ENCODE results near the gene YIF1B. TPM values are rescaled to one million over a fixed set of nuclear protein-coding genes. Genes with fewer than 3 reads are reported as not detected.

YIF1B gene
- total and polyA plus RNA-seq, 2 experiments from 2014 or later, result 82.8 to 106 TPM

DNA sequence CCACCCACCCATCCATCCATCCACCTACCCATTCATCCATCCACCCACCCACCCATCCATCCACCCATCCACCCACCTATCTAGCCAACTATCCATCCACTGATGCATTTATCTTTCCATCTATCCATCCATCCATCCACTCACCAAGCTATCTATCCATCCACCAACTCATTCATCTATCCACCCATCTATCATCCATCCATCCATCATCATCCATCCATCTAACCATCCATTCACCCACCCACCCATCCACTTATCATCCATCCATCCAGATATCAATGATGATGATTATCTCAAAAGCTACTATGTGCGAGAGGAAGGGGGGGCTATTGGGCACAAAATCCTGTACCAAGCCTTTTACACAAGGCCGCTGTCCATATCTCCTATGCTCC lies 5.5 kb downstream of the YIF1B start:
- Mint-ChIP-seq H3K27me3 (ENCODE audit: insufficient read depth, low read depth, poor library complexity) (peaks cover 19% of the 10 kb centered on the region), H3K36me3 (ENCODE audit: low read depth) (peaks cover 6% of the 10 kb centered on the region; the same call in 2 of the 3 replicates), H3K27ac (no peak overlapping the region), H3K4me3 (no peak overlapping the region; the same call in 2 of the 3 replicates), H3K9me3 (no peaks in the 10 kb centered on the region; the same call in 2 of the 3 replicates), H3K4me1 (peaks cover 9% of the 10 kb centered on the region)
- Histone ChIP-seq H3K27ac (ENCODE audit: low read depth) (no peak overlapping the region), H3K4me3 (no peak overlapping the region), H3K27me3 (ENCODE audit: insufficient read depth) (no peaks in the 10 kb centered on the region), H3K4me1 (ENCODE audit: insufficient read depth) (peaks cover 9% of the 10 kb centered on the region), H2AFZ (no peak overlapping the region), H3F3A (replicated peaks; ENCODE audit: low read depth) (peaks cover 8% of the 10 kb centered on the region), H3K9me2 (ENCODE audit: insufficient read depth) (no peaks in the 10 kb centered on the region), H3K79me2 (replicated peaks; ENCODE audit: insufficient read depth) (peaks cover 14% of the 10 kb centered on the region; the same call in 1 of the 2 replicates), H3K4me2 (no peak overlapping the region), H4K20me1 (replicated peaks; ENCODE audit: insufficient read depth) (peaks cover 6% of the 10 kb centered on the region), H3K36me3 (ENCODE audit: insufficient read depth) (0 out of 2 replicates have a peak, but pooled peaks cover 3% of the 10 kb centered on the region)
- ATAC-seq, result no peak
- no peak for DNase-seq (ENCODE audit: low spot score)
- TF ChIP-seq, protein P1, sequence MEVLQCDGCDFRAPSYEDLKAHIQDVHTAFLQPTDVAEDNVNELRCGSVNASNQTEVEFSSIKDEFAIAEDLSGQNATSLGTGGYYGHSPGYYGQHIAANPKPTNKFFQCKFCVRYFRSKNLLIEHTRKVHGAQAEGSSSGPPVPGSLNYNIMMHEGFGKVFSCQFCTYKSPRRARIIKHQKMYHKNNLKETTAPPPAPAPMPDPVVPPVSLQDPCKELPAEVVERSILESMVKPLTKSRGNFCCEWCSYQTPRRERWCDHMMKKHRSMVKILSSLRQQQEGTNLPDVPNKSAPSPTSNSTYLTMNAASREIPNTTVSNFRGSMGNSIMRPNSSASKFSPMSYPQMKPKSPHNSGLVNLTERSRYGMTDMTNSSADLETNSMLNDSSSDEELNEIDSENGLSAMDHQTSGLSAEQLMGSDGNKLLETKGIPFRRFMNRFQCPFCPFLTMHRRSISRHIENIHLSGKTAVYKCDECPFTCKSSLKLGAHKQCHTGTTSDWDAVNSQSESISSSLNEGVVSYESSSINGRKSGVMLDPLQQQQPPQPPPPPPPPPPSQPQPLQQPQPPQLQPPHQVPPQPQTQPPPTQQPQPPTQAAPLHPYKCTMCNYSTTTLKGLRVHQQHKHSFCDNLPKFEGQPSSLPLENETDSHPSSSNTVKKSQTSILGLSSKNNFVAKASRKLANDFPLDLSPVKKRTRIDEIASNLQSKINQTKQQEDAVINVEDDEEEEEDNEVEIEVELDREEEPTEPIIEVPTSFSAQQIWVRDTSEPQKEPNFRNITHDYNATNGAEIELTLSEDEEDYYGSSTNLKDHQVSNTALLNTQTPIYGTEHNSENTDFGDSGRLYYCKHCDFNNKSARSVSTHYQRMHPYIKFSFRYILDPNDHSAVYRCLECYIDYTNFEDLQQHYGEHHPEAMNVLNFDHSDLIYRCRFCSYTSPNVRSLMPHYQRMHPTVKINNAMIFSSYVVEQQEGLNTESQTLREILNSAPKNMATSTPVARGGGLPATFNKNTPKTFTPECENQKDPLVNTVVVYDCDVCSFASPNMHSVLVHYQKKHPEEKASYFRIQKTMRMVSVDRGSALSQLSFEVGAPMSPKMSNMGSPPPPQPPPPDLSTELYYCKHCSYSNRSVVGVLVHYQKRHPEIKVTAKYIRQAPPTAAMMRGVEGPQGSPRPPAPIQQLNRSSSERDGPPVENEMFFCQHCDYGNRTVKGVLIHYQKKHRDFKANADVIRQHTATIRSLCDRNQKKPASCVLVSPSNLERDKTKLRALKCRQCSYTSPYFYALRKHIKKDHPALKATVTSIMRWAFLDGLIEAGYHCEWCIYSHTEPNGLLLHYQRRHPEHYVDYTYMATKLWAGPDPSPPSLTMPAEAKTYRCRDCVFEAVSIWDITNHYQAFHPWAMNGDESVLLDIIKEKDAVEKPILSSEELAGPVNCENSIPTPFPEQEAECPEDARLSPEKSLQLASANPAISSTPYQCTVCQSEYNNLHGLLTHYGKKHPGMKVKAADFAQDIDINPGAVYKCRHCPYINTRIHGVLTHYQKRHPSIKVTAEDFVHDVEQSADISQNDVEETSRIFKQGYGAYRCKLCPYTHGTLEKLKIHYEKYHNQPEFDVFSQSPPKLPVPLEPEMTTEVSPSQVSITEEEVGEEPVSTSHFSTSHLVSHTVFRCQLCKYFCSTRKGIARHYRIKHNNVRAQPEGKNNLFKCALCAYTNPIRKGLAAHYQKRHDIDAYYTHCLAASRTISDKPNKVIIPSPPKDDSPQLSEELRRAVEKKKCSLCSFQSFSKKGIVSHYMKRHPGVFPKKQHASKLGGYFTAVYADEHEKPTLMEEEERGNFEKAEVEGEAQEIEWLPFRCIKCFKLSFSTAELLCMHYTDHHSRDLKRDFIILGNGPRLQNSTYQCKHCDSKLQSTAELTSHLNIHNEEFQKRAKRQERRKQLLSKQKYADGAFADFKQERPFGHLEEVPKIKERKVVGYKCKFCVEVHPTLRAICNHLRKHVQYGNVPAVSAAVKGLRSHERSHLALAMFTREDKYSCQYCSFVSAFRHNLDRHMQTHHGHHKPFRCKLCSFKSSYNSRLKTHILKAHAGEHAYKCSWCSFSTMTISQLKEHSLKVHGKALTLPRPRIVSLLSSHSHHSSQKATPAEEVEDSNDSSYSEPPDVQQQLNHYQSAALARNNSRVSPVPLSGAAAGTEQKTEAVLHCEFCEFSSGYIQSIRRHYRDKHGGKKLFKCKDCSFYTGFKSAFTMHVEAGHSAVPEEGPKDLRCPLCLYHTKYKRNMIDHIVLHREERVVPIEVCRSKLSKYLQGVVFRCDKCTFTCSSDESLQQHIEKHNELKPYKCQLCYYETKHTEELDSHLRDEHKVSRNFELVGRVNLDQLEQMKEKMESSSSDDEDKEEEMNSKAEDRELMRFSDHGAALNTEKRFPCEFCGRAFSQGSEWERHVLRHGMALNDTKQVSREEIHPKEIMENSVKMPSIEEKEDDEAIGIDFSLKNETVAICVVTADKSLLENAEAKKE (CRISPR knock-in tag; IDR thresholded peaks at IDR 0.05), result no peak
- TF ChIP-seq, protein P2, sequence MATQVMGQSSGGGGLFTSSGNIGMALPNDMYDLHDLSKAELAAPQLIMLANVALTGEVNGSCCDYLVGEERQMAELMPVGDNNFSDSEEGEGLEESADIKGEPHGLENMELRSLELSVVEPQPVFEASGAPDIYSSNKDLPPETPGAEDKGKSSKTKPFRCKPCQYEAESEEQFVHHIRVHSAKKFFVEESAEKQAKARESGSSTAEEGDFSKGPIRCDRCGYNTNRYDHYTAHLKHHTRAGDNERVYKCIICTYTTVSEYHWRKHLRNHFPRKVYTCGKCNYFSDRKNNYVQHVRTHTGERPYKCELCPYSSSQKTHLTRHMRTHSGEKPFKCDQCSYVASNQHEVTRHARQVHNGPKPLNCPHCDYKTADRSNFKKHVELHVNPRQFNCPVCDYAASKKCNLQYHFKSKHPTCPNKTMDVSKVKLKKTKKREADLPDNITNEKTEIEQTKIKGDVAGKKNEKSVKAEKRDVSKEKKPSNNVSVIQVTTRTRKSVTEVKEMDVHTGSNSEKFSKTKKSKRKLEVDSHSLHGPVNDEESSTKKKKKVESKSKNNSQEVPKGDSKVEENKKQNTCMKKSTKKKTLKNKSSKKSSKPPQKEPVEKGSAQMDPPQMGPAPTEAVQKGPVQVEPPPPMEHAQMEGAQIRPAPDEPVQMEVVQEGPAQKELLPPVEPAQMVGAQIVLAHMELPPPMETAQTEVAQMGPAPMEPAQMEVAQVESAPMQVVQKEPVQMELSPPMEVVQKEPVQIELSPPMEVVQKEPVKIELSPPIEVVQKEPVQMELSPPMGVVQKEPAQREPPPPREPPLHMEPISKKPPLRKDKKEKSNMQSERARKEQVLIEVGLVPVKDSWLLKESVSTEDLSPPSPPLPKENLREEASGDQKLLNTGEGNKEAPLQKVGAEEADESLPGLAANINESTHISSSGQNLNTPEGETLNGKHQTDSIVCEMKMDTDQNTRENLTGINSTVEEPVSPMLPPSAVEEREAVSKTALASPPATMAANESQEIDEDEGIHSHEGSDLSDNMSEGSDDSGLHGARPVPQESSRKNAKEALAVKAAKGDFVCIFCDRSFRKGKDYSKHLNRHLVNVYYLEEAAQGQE (IDR thresholded peaks at IDR 0.05; ENCODE audit: unreplicated experiment), result no peak
- TF ChIP-seq ZNF114 (CRISPR knock-in tag; IDR thresholded peaks at IDR 0.05), result no peak
- TF ChIP-seq POLR2AphosphoS5 (IDR thresholded peaks at IDR 0.05; ENCODE audit: low read depth), result no peak
- TF ChIP-seq NANOG (IDR thresholded peaks at IDR 0.05; ENCODE audit: borderline replicate concordance), result no peak
- no peak for TF ChIP-seq STAT1 (IDR thresholded peaks at IDR 0.05; ENCODE audit: unreplicated experiment)
- TF ChIP-seq ZNF331 (CRISPR knock-in tag; IDR thresholded peaks at IDR 0.05; ENCODE audit: low read depth), result no peak
- TF ChIP-seq JUNB (IDR thresholded peaks at IDR 0.05; ENCODE audit: unreplicated experiment), result no peak
- TF ChIP-seq, protein P3, sequence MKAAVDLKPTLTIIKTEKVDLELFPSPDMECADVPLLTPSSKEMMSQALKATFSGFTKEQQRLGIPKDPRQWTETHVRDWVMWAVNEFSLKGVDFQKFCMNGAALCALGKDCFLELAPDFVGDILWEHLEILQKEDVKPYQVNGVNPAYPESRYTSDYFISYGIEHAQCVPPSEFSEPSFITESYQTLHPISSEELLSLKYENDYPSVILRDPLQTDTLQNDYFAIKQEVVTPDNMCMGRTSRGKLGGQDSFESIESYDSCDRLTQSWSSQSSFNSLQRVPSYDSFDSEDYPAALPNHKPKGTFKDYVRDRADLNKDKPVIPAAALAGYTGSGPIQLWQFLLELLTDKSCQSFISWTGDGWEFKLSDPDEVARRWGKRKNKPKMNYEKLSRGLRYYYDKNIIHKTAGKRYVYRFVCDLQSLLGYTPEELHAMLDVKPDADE (IDR thresholded peaks at IDR 0.05), result no peak
- TF ChIP-seq, protein P4, sequence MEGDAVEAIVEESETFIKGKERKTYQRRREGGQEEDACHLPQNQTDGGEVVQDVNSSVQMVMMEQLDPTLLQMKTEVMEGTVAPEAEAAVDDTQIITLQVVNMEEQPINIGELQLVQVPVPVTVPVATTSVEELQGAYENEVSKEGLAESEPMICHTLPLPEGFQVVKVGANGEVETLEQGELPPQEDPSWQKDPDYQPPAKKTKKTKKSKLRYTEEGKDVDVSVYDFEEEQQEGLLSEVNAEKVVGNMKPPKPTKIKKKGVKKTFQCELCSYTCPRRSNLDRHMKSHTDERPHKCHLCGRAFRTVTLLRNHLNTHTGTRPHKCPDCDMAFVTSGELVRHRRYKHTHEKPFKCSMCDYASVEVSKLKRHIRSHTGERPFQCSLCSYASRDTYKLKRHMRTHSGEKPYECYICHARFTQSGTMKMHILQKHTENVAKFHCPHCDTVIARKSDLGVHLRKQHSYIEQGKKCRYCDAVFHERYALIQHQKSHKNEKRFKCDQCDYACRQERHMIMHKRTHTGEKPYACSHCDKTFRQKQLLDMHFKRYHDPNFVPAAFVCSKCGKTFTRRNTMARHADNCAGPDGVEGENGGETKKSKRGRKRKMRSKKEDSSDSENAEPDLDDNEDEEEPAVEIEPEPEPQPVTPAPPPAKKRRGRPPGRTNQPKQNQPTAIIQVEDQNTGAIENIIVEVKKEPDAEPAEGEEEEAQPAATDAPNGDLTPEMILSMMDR (conservative IDR thresholded peaks at IDR 0.05; ENCODE audit: low read depth in 2 of 2), result no peak
- TF ChIP-seq CREB1 (CRISPR knock-in tag; IDR thresholded peaks at IDR 0.05; ENCODE audit: low read depth), result no peak
- no peak for TF ChIP-seq EZH2 (IDR thresholded peaks at IDR 0.05; ENCODE audit: low read depth, unreplicated experiment)
- no peak for TF ChIP-seq EZH2phosphoT487 (IDR thresholded peaks at IDR 0.05; ENCODE audit: unreplicated experiment)
